ENCODE measurements around the gene MACO1. TPM values are rescaled to one million over a fixed set of nuclear protein-coding genes. Genes with fewer than 3 reads are reported as not detected.

MACO1 gene
- total RNA-seq, 1 experiment from 2014 or later, result 9.8 TPM

GRCh38 chr1:25458541-25459298, 28.0 kb downstream of the MACO1 start:
- Histone ChIP-seq H3K27me3 (ENCODE audit: insufficient read depth, low read length) (no peaks in the 10 kb centered on the region), H3K9me2 (ENCODE audit: insufficient read depth) (no peaks in the 10 kb centered on the region), H3K4me1 (ENCODE audit: control insufficient read depth in 1 of 2, insufficient read depth in 2 of 2, low read length in 2 of 2) (no peaks in the 10 kb centered on the region), H3K9me3 (ENCODE audit: control insufficient read depth in 1 of 2, insufficient read depth in 1 of 2, low read depth in 1 of 2, low read length in 2 of 2) (no peaks in the 10 kb centered on the region), H3K27ac (ENCODE audit: low read depth, low read length) (no peak overlapping the region), H4K20me1 (ENCODE audit: insufficient read depth) (no peaks in the 10 kb centered on the region), H3K4me3 (replicated peaks in 1 of 2; ENCODE audit: low read depth in 1 of 2, low read length in 2 of 2) (no peak overlapping the region), H3K9ac (ENCODE audit: low read length) (no peak overlapping the region), H2AFZ (ENCODE audit: low read depth, low read length, poor library complexity, severe bottlenecking) (no peak overlapping the region), H3K79me2 (ENCODE audit: insufficient read depth, low read length) (no peaks in the 10 kb centered on the region), H3K4me2 (ENCODE audit: low read length) (no peak overlapping the region), H3K36me3 (ENCODE audit: control insufficient read depth in 1 of 2, insufficient read depth in 2 of 2, low read length in 2 of 2) (peaks cover 0 to 4% of the 10 kb centered on the region in 2 experiments; a peak in 1 of 4 replicates)
- no peak for DNase-seq (ENCODE audit: low read depth, low spot score)
- RAD21 ChIA-PET (ENCODE audit: low non-redundant PET in 1 of 2, low total read pairs in 2 of 2, uncharacterized antibody in 2 of 2, unreplicated experiment in 2 of 2), result no interaction called here
- BruUV-seq (replicated peaks), result no TSS peak
- no peak for ATAC-seq
- POLR2A ChIA-PET, result no interaction called here
- CTCF ChIA-PET, result no interaction called here
- intact Hi-C loops (cut with micrococcal nuclease), result no loop called here
- TF ChIP-seq SP1 (IDR thresholded peaks at IDR 0.05; ENCODE audit: low read depth) (no peak), ZNF274 (IDR thresholded peaks at IDR 0.05; ENCODE audit: low read depth, low read length) (no peak), POLR2A (IDR thresholded peaks at IDR 0.05; ENCODE audit: borderline replicate concordance, extremely low read depth, insufficient read depth, insufficient read length) (no peak), ELF1 (IDR thresholded peaks at IDR 0.05; ENCODE audit: borderline replicate concordance, low read depth) (no peak), SRF (IDR thresholded peaks at IDR 0.05; ENCODE audit: low read depth) (no peak), CTCF (IDR thresholded peaks at IDR 0.05 in 2 of 3, conservative IDR thresholded peaks at IDR 0.05 in 1 of 3; ENCODE audit: borderline replicate concordance in 1 of 3, insufficient read depth in 1 of 3, low read depth in 2 of 3, low read length in 2 of 3) (no peak), MAX (IDR thresholded peaks at IDR 0.05) (no peak), FOSL1 (IDR thresholded peaks at IDR 0.05; ENCODE audit: low read depth) (no peak)
